Stimulated activated CD8-positive, alpha-beta memory T cell treated with anti-CD3 and anti-CD28 coated beads, Interleukin-12 subunit alpha, Interleukin-12 subunit beta, amount 100 ng/mL, for 1 hour (primary cell): ENCODE measurements around the gene ANXA11.
"Not testable (repeated sequence)": the region's sequence is repeated elsewhere in the genome, so short reads cannot be mapped to it uniquely, and the experiment has no call there.

Source experiments
- DNase-seq: peaks from one replicate; pipeline ENCODE4 v3.0.0-alpha.2; 2020; ENCODE audit warnings: low read depth

Gene ANXA11

GRCh38 chr10:80145406-80146308 lies 59.7 kb downstream of the ANXA11 start:
- not testable (repeated sequence) for DNase-seq

- DNase-seq = no peak
Measured at GRCh38 chr10:80144696-80145131, 60.6 kb downstream of the ANXA11 start.

GRCh38 chr10:80144067-80144695 lies 61.2 kb downstream of the ANXA11 start:
- DNase-seq = no peak

- DNase-seq = no peak
Measured at GRCh38 chr10:80141696-80142460, 63.5 kb downstream of the ANXA11 start.

GRCh38 chr10:80140251-80140650 lies 65.1 kb downstream of the ANXA11 start:
- no peak for DNase-seq

- no peak for DNase-seq
Measured at GRCh38 chr10:80139265-80139664, 66.1 kb downstream of the ANXA11 start.

GRCh38 chr10:80137920-80138319 lies 67.4 kb downstream of the ANXA11 start:
- no peak for DNase-seq

GRCh38 chr10:80137031-80137862 lies 68.1 kb downstream of the ANXA11 start:
- no peak for DNase-seq

- no peak for DNase-seq
Measured at GRCh38 chr10:80136134-80136571, 69.2 kb downstream of the ANXA11 start.

GRCh38 chr10:80133687-80134086 lies 71.7 kb downstream of the ANXA11 start:
- not testable (repeated sequence) for DNase-seq

GRCh38 chr10:80133206-80133605 lies 72.1 kb downstream of the ANXA11 start:
- DNase-seq = no peak

- DNase-seq = no peak
Measured at GRCh38 chr10:80132299-80133139, 72.8 kb downstream of the ANXA11 start, which contains the start of gene PLAC9. TSS of gene PLAC9 (plus strand) at chr10:80132730. CDS start at chr10:80132763, 33 bp downstream.

- DNase-seq = no peak
Measured at GRCh38 chr10:80131499-80131901, 73.8 kb downstream of the ANXA11 start.

GRCh38 chr10:80126876-80127275 lies 78.5 kb downstream of the ANXA11 start:
- no peak for DNase-seq

- no peak for DNase-seq
Measured at GRCh38 chr10:80122746-80123145, 82.6 kb downstream of the ANXA11 start.

- no peak for DNase-seq
Measured at GRCh38 chr10:80122110-80122710, 83.1 kb downstream of the ANXA11 start.

- DNase-seq = no peak
Measured at GRCh38 chr10:80118669-80119068, 86.7 kb downstream of the ANXA11 start.

- DNase-seq = no peak
Measured at GRCh38 chr10:80110986-80111385, 94.4 kb downstream of the ANXA11 start.

GRCh38 chr10:80108576-80109239 lies 96.6 kb downstream of the ANXA11 start:
- DNase-seq = no peak
